DOHH2 (cell line): ENCODE measurements around the gene TNFRSF19.

Source experiments
- H3F3A ChIP-seq: fragments of 200-600 bp; sonication (generic), shearing (Covaris generic); 2 replicates; pipeline ENCODE4 v1.6.0; 2016; ENCODE audit warnings: antibody characterized with exemption, mild to moderate bottlenecking; ENCODE audit not compliant: control insufficient read depth, insufficient read depth
- H3K27ac ChIP-seq: fragments of 200-600 bp; sonication (generic); 2 replicates; pipeline ENCODE4 v1.5.1; 2014; ENCODE audit warnings: low read depth, mild to moderate bottlenecking, low read length, moderate library complexity
- H3K27me3 ChIP-seq: fragments of 200-600 bp; sonication (generic); 2 replicates; pipeline ENCODE4 v1.6.1; 2014; ENCODE audit warnings: mild to moderate bottlenecking, low read length, mixed read lengths; ENCODE audit not compliant: control insufficient read depth
- H3K36me3 ChIP-seq: fragments of 200-600 bp; sonication (generic); 2 replicates; pipeline ENCODE4 v1.6.1; 2014; ENCODE audit warnings: mild to moderate bottlenecking, low read length, moderate library complexity, mixed read lengths; ENCODE audit not compliant: control insufficient read depth
- H3K4me1 ChIP-seq: fragments of 200-600 bp; sonication (generic); 2 replicates; pipeline ENCODE4 v1.6.1; 2014; ENCODE audit warnings: mild to moderate bottlenecking, low read length, mixed read lengths; ENCODE audit not compliant: control insufficient read depth
- H3K4me2 ChIP-seq: fragments of 200-600 bp; sonication (generic); 2 replicates; pipeline ENCODE4 v1.6.0; 2014; ENCODE audit warnings: mild to moderate bottlenecking, low read length, moderate library complexity
- H3K4me3 ChIP-seq: fragments of 200-600 bp; sonication (generic); 2 replicates; pipeline ENCODE4 v1.5.1; 2014; ENCODE audit warnings: mild to moderate bottlenecking, low read length, mixed read lengths
- H3K79me2 ChIP-seq: fragments of 200-600 bp; sonication (generic); 2 replicates; pipeline ENCODE4 v1.6.1; 2014; ENCODE audit warnings: mild to moderate bottlenecking, low read length, mixed read lengths; ENCODE audit not compliant: control insufficient read depth
- H3K9me2 ChIP-seq: fragments of 200-600 bp; sonication (generic); replicated peaks from 2 replicates; pipeline ENCODE4 v1.6.1; 2014; ENCODE audit warnings: mild to moderate bottlenecking, low read length, mixed read lengths; ENCODE audit not compliant: control insufficient read depth
- H3K9me3 ChIP-seq: fragments of 200-600 bp; sonication (generic); 2 replicates; pipeline ENCODE4 v1.6.1; 2014; ENCODE audit warnings: antibody characterized with exemption, low read length, mixed read lengths; ENCODE audit not compliant: control insufficient read depth, insufficient read depth
- H4K20me1 ChIP-seq: fragments of 200-600 bp; sonication (generic); 2 replicates; pipeline ENCODE4 v1.6.0; 2014; ENCODE audit warnings: low read depth, mild to moderate bottlenecking, antibody characterized with exemption, low read length, moderate library complexity; ENCODE audit not compliant: control insufficient read depth, insufficient read depth
- CTCF ChIP-seq: fragments of 200-600 bp; sonication (generic); IDR thresholded peaks from one replicate; pipeline ENCODE4 v1.5.1; 2014; ENCODE audit warnings: antibody characterized with exemption, mild to moderate bottlenecking, low read depth, low read length; ENCODE audit not compliant: poor library complexity, severe bottlenecking
- EZH2phosphoT487 ChIP-seq: fragments of 200-600 bp; sonication (generic); IDR thresholded peaks from 2 replicates; pipeline ENCODE4 v1.6.1; 2017; ENCODE audit warnings: borderline replicate concordance, mild to moderate bottlenecking, antibody characterized with exemption, low read length, moderate library complexity, mixed read lengths

Gene TNFRSF19

GRCh38 chr13:23609414-23609760 lies 39.2 kb downstream of the TNFRSF19 start:
- H3K9me3 ChIP-seq: no peaks in the 10 kb centered on the region
- H3K4me1 ChIP-seq: no peaks in the 10 kb centered on the region
- no peak overlapping the region for H3K27ac ChIP-seq
- no peaks in the 10 kb centered on the region for H3K36me3 ChIP-seq
- H3K9me2 ChIP-seq: no peaks in the 10 kb centered on the region
- H4K20me1 ChIP-seq: no peaks in the 10 kb centered on the region
- no peaks in the 10 kb centered on the region for H3K79me2 ChIP-seq
- peaks cover 8% of the 10 kb centered on the region; the same call in 1 of the 2 replicates for H3K27me3 ChIP-seq
- H3F3A ChIP-seq: no peaks in the 10 kb centered on the region
- TF ChIP-seq EZH2phosphoT487 (no peak), CTCF (no peak)
- H3K4me3 ChIP-seq: no peak overlapping the region
- H3K4me2 ChIP-seq: no peak overlapping the region

GRCh38 chr13:23609874-23610576 lies 39.8 kb downstream of the TNFRSF19 start:
- Histone ChIP-seq H3K27ac (no peak overlapping the region), H3K4me3 (no peak overlapping the region), H4K20me1 (no peaks in the 10 kb centered on the region), H3K4me1 (no peaks in the 10 kb centered on the region), H3K27me3 (peaks cover 8% of the 10 kb centered on the region; the same call in 1 of the 2 replicates), H3K9me2 (no peaks in the 10 kb centered on the region), H3K9me3 (no peaks in the 10 kb centered on the region), H3F3A (no peaks in the 10 kb centered on the region), H3K4me2 (no peak overlapping the region), H3K79me2 (no peaks in the 10 kb centered on the region), H3K36me3 (no peaks in the 10 kb centered on the region)
- TF ChIP-seq CTCF (no peak), EZH2phosphoT487 (no peak)

GRCh38 chr13:23610966-23611491 lies 40.8 kb downstream of the TNFRSF19 start:
- no peaks in the 10 kb centered on the region for H4K20me1 ChIP-seq
- H3K4me3 ChIP-seq: no peak overlapping the region
- no peaks in the 10 kb centered on the region for H3K4me1 ChIP-seq
- peaks cover 8% of the 10 kb centered on the region; the same call in 1 of the 2 replicates for H3K27me3 ChIP-seq
- H3K9me3 ChIP-seq: no peaks in the 10 kb centered on the region
- no peaks in the 10 kb centered on the region for H3K79me2 ChIP-seq
- TF ChIP-seq EZH2phosphoT487: no peak
- no peak for TF ChIP-seq CTCF
- no peaks in the 10 kb centered on the region for H3F3A ChIP-seq
- no peaks in the 10 kb centered on the region for H3K36me3 ChIP-seq
- H3K4me2 ChIP-seq: no peak overlapping the region
- no peak overlapping the region for H3K27ac ChIP-seq
- H3K9me2 ChIP-seq: no peaks in the 10 kb centered on the region
